BJ (cell line): ENCODE results near the gene EDA. TPM values are rescaled to one million over a fixed set of nuclear protein-coding genes. Genes with fewer than 3 reads are reported as not detected.
A peak's percentile ranks its signal among the peaks of the same experiment; 100 is the strongest.

ENCODE experiments used
- CTCF ChIA-PET: fragments of 350-600 bp; formaldehyde crosslinking; extraction: SDS; loops from one replicate; lab custom pipeline; 2021; ENCODE audit warnings: antibody characterized with exemption, inconsistent platforms; lab: Yijun Ruan, JAX
- POLR2A ChIA-PET: fragments of 300-600 bp; sonication (Branson Sonifier 250); formaldehyde crosslinking; extraction: SDS; loops from one replicate; lab custom pipeline; 2021; ENCODE audit warnings: antibody characterized with exemption; lab: Charles Lee
- DNase-seq: peaks from one replicate; pipeline ENCODE4 v3.0.0-alpha.2; 2011; ENCODE audit warnings: low read depth
- H3K27me3 ChIP-seq: 2 replicates; pipeline ENCODE4 v1.6.0; 2011; ENCODE audit warnings: low read length; ENCODE audit not compliant: control insufficient read depth, insufficient read depth
- H3K36me3 ChIP-seq: 2 replicates; pipeline ENCODE4 v1.5.1; 2011; ENCODE audit warnings: low read length; ENCODE audit not compliant: control insufficient read depth, insufficient read depth
- H3K4me3 ChIP-seq: 2 replicates; pipeline ENCODE4 v1.5.1; 2011; ENCODE audit warnings: low read depth, mild to moderate bottlenecking, control low read depth, low read length
- CTCF ChIP-seq: IDR thresholded peaks from 2 replicates; pipeline ENCODE4 v1.5.1; 2011; ENCODE audit warnings: low read depth, mild to moderate bottlenecking, control low read depth, inconsistent platforms, low read length, moderate library complexity; ENCODE audit not compliant: insufficient read depth
- polyA plus RNA-seq: library from polyadenylated mRNA; depleted of rRNA; stranded (reverse); fragments of >200 nt; gene quantifications from 2 replicates; pipeline ENCODE4 v1.2.3, GENCODE V29; 2011

EDA gene
- polyA plus RNA-seq, 1 experiment: 0.06 TPM

- CTCF ChIA-PET: interaction anchor here (1.4 to 2.8 kb wide), 2 partner anchors 78 to 79 kb away, joined by 3 to 19 read pairs; no protein-coding TSS in a partner anchor
- no peak for DNase-seq
- Histone ChIP-seq H3K27me3 (peaks cover 6% of the 10 kb centered on the region), H3K36me3 (no peaks in the 10 kb centered on the region), H3K4me3 (peak overlapping the region; percentile 43)
- no peak for TF ChIP-seq CTCF
- POLR2A ChIA-PET: no interaction called here
These were observed 717 bp downstream of the EDA start for GRCh38 chrX:69616457-69617203.

- TF ChIP-seq CTCF: peak; percentile 28; the same call in 1 of the 2 replicates
- DNase-seq: no peak
- Histone ChIP-seq H3K27me3 (peaks cover 6% of the 10 kb centered on the region), H3K36me3 (no peaks in the 10 kb centered on the region), H3K4me3 (no peak overlapping the region)
- ChIA-PET POLR2A (no interaction called here), CTCF (interaction anchor here (1.0 to 2.8 kb wide), 7 partner anchors 36 to 798 kb away, joined by 3 to 19 read pairs (median 4); no protein-coding TSS in a partner anchor)
These were observed 2.9 kb downstream of the EDA start for GRCh38 chrX:69618803-69619202.

GRCh38 chrX:69626129-69626528 lies 10.2 kb downstream of the EDA start:
- POLR2A ChIA-PET: no interaction called here
- CTCF ChIA-PET: no interaction called here
- no peak for DNase-seq
- no peaks in the 10 kb centered on the region for H3K27me3 ChIP-seq
- no peak overlapping the region for H3K4me3 ChIP-seq
- H3K36me3 ChIP-seq: no peaks in the 10 kb centered on the region
- TF ChIP-seq CTCF: no peak

- CTCF ChIA-PET: no interaction called here
- Histone ChIP-seq H3K27me3 (no peaks in the 10 kb centered on the region), H3K4me3 (no peak overlapping the region), H3K36me3 (no peaks in the 10 kb centered on the region)
- POLR2A ChIA-PET: no interaction called here
- DNase-seq: no peak
- TF ChIP-seq CTCF: no peak
These were observed 11.8 kb downstream of the EDA start for GRCh38 chrX:69627744-69628143.

- CTCF ChIA-PET: no interaction called here
- DNase-seq: no peak
- no peak for TF ChIP-seq CTCF
- Histone ChIP-seq H3K36me3 (no peaks in the 10 kb centered on the region), H3K4me3 (no peak overlapping the region), H3K27me3 (no peaks in the 10 kb centered on the region)
- POLR2A ChIA-PET: no interaction called here
These were observed 14.2 kb downstream of the EDA start for GRCh38 chrX:69630147-69630546.
